ENCODE measurements around the gene FAM107B.

- TF ChIP-seq POLR2A (IDR thresholded peaks at IDR 0.05) (no peak), CTCF (IDR thresholded peaks at IDR 0.05) (no peak)
Observed at GRCh38 chr10:14684354-14684753, 90.3 kb downstream of the FAM107B start.

All from adrenal gland (tissue), 5 donors.